Peyer's patch (tissue), 4 donors: ENCODE measurements around the gene SLC39A11.

Experiments
- CTCF ChIP-seq, 6 experiments: fragments of 450-650 bp in 4 of 6; fragments of 200-600 bp in 2 of 6; sonication (generic) in 1 of 6; IDR thresholded peaks; one replicate each; pipeline ENCODE4 v1.5.1; 2017 to 2019; ENCODE audit warnings: antibody characterized with exemption in 6 of 6, mild to moderate bottlenecking in 3 of 6, moderate library complexity in 1 of 6
- POLR2A ChIP-seq, 2 donors: fragments of 450-650 bp; IDR thresholded peaks; one replicate each; pipeline ENCODE4 v1.5.1; 2017; ENCODE audit warnings: antibody characterized with exemption in 2 of 2, mild to moderate bottlenecking in 2 of 2, moderate library complexity in 2 of 2

DNA sequence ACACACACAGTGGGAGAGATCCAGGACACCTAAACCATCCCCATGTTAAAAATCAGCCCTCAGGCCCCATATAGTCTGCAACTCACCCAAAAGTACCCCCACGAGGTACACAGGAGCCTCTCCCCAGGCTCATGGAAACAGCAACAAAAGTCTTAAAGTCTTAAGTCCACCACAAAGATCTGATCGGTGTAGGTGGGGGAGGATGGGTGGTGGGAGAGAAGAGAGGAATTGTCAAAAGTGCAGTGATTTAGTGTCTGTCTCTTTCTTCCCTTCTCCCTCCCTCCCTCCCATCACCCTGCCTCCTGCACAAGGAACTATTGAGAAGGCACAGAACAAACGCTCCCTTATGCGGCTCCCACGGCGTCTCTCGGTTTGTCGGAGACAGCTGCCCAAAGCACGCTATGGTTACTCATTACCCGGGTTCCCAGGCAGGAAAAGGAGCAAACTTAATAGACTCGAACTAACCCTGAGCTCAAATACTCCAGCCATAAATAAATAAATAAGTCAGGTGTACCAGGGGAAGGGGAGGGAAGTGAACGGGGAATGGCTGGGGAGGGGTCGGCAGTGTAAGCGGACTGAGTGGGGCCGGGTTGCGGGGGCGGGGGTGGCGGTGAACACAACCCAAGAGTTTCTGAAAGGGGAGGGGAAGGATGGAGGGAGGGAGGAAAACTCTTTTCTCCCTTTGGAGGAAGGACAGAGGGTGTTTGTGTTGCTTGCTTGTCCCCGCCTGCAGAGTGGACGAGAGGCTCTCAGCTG is 477.4 kb downstream of the SLC39A11 start:
- no peak for TF ChIP-seq CTCF (IDR thresholded peaks at IDR 0.05)
- TF ChIP-seq POLR2A (IDR thresholded peaks at IDR 0.05) = no peak
